ENCODE measurements around the gene CNTFR.

DNA sequence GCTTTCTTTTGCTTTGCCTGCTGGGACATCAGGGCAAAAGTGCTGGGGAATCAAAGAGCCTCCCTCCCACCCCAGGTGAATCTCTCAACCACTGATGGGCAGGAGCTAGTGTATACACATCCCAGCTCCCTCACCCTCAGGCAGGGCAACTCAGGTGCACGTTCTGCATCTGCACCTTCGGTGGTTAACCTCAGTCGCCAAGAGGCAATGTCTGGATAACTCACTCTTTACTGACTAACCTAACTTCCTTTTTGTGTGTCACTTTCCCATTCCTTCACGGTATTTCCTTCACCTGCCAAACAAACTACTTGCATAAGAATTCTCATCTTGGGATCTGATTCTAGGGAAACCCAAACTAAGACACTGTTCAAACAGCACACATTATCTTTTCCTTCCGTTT, 26.3 kb downstream of the CNTFR start:
- TF ChIP-seq CTCF (IDR thresholded peaks at IDR 0.05) (no peak), POLR2A (IDR thresholded peaks at IDR 0.05) (no peak)
